Prostate gland (tissue), 2 donors: ENCODE results near the gene SPTA1.

Experiments used
- CTCF ChIP-seq, 4 experiments: fragments of 200-600 bp in 2 of 4; fragments of 450-650 bp in 2 of 4; sonication (generic) in 2 of 4; IDR thresholded peaks; 1 replicate in 3 of 4; 2 replicates in 1 of 4; pipeline ENCODE4 v1.5.1; 2016 to 2019; ENCODE audit warnings: antibody characterized with exemption in 4 of 4, mild to moderate bottlenecking in 2 of 4, moderate library complexity in 2 of 4
- POLR2A ChIP-seq: fragments of 450-650 bp; IDR thresholded peaks from one replicate; pipeline ENCODE4 v1.6.1; 2016; ENCODE audit warnings: antibody characterized with exemption, mild to moderate bottlenecking
- POLR2AphosphoS5 ChIP-seq: sonication (generic); formaldehyde crosslinking; IDR thresholded peaks from one replicate; pipeline ENCODE4 v1.6.1; 2017; ENCODE audit warnings: antibody characterized with exemption

GRCh38 chr1:158638146-158638545, 48.4 kb downstream of the SPTA1 start:
- TF ChIP-seq CTCF (IDR thresholded peaks at IDR 0.05) (no peak), POLR2A (no peak), POLR2AphosphoS5 (no peak)
